ENCODE measurements around the gene SORCS2. TPM values are rescaled to one million over a fixed set of nuclear protein-coding genes. Genes with fewer than 3 reads are reported as not detected.

The SORCS2 gene
- total RNA-seq, 1 donor from 2014 or later: 3.0 TPM

DNA sequence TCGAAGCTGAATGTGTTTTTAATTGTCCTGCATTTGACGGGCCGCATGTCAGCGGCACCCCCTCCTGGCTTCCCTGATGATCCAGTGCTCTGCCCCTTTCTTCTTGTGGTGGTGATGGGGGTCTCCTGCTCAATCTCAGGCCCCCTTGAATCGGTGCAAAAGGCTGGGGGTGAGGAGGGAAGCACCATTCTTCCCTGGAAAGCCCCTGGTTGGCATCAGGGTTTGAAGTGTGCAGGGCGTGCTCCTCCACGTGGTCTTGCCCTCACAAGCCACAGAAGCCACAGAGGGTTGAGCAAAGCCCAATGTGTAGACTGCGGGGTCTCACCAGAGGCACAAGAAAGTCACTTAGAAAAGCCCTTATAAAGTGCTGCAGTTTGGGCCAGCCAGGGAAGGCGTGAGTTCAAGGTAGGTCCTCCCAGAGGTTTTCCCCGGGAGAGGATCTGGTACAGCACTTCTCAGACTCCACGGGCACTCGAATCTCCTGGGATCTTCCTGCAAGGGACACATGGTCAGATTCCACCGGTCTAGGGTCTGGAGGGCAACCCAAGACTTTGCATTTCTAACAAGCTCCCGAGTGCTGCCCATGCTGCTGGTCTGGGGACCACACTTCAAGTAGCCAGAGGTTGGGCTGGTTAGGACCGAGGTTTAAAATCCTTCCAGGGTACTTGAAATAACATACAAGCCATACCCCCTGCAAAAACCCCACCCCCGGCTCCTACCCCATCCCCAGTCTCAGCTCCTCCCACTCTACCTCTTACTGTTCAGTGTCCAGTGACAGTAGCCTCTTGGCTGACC lies 207.3 kb downstream of the SORCS2 start:
- no peaks in the 10 kb centered on the region for H3K4me1 Mint-ChIP-seq (ENCODE audit: unreplicated experiment)
- TF ChIP-seq CTCF (IDR thresholded peaks at IDR 0.05): no peak
- no peak overlapping the region for H3K27ac Mint-ChIP-seq (ENCODE audit: unreplicated experiment)
- peaks cover 40% of the 10 kb centered on the region for H3K27me3 Mint-ChIP-seq (ENCODE audit: unreplicated experiment)
- no peaks in the 10 kb centered on the region for H3K9me3 Mint-ChIP-seq (ENCODE audit: unreplicated experiment)
- DNase-seq (ENCODE audit: extremely low spot score, unreplicated experiment): peak; percentile 51
- H3K36me3 Mint-ChIP-seq (ENCODE audit: unreplicated experiment): no peaks in the 10 kb centered on the region
- H3K4me3 Mint-ChIP-seq (ENCODE audit: unreplicated experiment): no peak overlapping the region

- H3K4me1 Mint-ChIP-seq (ENCODE audit: unreplicated experiment): no peaks in the 10 kb centered on the region
- no peak for DNase-seq (ENCODE audit: extremely low spot score, unreplicated experiment)
- H3K36me3 Mint-ChIP-seq (ENCODE audit: unreplicated experiment): no peaks in the 10 kb centered on the region
- H3K27me3 Mint-ChIP-seq (ENCODE audit: unreplicated experiment): peaks cover 49% of the 10 kb centered on the region
- H3K27ac Mint-ChIP-seq (ENCODE audit: unreplicated experiment): no peak overlapping the region
- no peak overlapping the region for H3K4me3 Mint-ChIP-seq (ENCODE audit: unreplicated experiment)
- no peak for TF ChIP-seq CTCF (IDR thresholded peaks at IDR 0.05)
- H3K9me3 Mint-ChIP-seq (ENCODE audit: unreplicated experiment): peaks cover 9% of the 10 kb centered on the region
Observed at GRCh38 chr4:7400671-7401298, 208.4 kb downstream of the SORCS2 start.

DNA sequence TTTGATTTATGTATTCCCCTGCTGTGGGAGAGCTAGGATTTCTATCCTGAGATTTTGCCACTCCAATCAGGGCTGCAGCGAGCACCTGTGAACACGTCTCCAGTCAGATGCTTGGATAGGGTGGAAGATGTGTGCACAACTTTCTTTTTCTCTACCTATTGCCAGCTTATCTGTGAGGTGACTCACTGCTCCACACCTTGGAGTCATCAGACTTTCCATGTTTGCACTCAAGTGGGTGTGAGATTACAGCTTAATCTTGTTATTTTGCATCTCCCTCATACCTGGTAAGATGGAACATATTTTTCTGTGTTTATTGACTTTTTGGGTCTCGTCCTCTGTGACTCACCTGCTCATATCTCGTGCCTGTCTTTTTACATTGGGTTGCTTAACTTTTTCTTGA lies 210.2 kb downstream of the SORCS2 start:
- Mint-ChIP-seq H3K4me1 (ENCODE audit: unreplicated experiment) (no peaks in the 10 kb centered on the region), H3K27me3 (ENCODE audit: unreplicated experiment) (peaks cover 52% of the 10 kb centered on the region), H3K9me3 (ENCODE audit: unreplicated experiment) (peaks cover 22% of the 10 kb centered on the region), H3K4me3 (ENCODE audit: unreplicated experiment) (no peak overlapping the region), H3K36me3 (ENCODE audit: unreplicated experiment) (peaks cover 2% of the 10 kb centered on the region), H3K27ac (ENCODE audit: unreplicated experiment) (no peak overlapping the region)
- no peak for TF ChIP-seq CTCF (IDR thresholded peaks at IDR 0.05)
- DNase-seq (ENCODE audit: extremely low spot score, unreplicated experiment): peak; percentile 21

DNA sequence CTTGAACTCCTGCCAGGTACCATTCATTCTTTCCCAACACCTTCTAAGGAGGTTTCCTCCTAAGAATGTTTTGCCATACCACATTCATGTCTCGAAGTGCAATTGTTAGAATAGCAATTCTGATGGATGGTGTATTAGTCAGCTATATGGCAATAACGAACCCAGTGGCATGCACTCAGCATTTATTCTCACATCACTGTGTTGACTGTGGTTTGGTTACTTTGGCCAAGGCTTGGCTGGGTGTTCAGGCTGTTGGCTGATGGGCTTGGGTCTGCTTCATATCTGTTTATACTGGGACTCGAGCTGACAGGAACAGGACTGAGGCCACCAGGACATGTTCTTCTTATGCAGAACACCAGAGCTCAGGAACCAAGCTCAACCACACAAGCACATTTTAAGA lies 210.7 kb downstream of the SORCS2 start:
- peak; percentile 27 for DNase-seq (ENCODE audit: extremely low spot score, unreplicated experiment)
- Mint-ChIP-seq H3K27ac (ENCODE audit: unreplicated experiment) (no peak overlapping the region), H3K4me3 (ENCODE audit: unreplicated experiment) (no peak overlapping the region), H3K4me1 (ENCODE audit: unreplicated experiment) (no peaks in the 10 kb centered on the region), H3K36me3 (ENCODE audit: unreplicated experiment) (peaks cover 2% of the 10 kb centered on the region), H3K9me3 (ENCODE audit: unreplicated experiment) (peaks cover 22% of the 10 kb centered on the region), H3K27me3 (ENCODE audit: unreplicated experiment) (peaks cover 47% of the 10 kb centered on the region)
- TF ChIP-seq CTCF (IDR thresholded peaks at IDR 0.05): no peak

- H3K4me3 Mint-ChIP-seq (ENCODE audit: unreplicated experiment): no peak overlapping the region
- H3K4me1 Mint-ChIP-seq (ENCODE audit: unreplicated experiment): no peaks in the 10 kb centered on the region
- TF ChIP-seq CTCF (IDR thresholded peaks at IDR 0.05): no peak
- H3K27ac Mint-ChIP-seq (ENCODE audit: unreplicated experiment): no peak overlapping the region
- H3K9me3 Mint-ChIP-seq (ENCODE audit: unreplicated experiment): peaks cover 32% of the 10 kb centered on the region
- DNase-seq (ENCODE audit: extremely low spot score, unreplicated experiment): no peak
- peaks cover 42% of the 10 kb centered on the region for H3K27me3 Mint-ChIP-seq (ENCODE audit: unreplicated experiment)
- peaks cover 2% of the 10 kb centered on the region for H3K36me3 Mint-ChIP-seq (ENCODE audit: unreplicated experiment)
Observed at GRCh38 chr4:7408166-7408565, 215.8 kb downstream of the SORCS2 start.
